Mammary microvascular endothelial cell (primary cell): ENCODE data around the gene KCNMB3. TPM values are rescaled to one million over a fixed set of nuclear protein-coding genes. Genes with fewer than 3 reads are reported as not detected.

Source experiments
- total RNA-seq: library from RNA; depleted of rRNA; stranded (reverse); fragments of >200 nt; gene quantifications from 2 replicates; pipeline ENCODE4 v1.2.3, GENCODE V29; 2015

KCNMB3 gene, protein sequence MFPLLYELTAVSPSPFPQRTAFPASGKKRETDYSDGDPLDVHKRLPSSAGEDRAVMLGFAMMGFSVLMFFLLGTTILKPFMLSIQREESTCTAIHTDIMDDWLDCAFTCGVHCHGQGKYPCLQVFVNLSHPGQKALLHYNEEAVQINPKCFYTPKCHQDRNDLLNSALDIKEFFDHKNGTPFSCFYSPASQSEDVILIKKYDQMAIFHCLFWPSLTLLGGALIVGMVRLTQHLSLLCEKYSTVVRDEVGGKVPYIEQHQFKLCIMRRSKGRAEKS
- 0.33 and 1.4 TPM in 2 replicates for total RNA-seq

DNA sequence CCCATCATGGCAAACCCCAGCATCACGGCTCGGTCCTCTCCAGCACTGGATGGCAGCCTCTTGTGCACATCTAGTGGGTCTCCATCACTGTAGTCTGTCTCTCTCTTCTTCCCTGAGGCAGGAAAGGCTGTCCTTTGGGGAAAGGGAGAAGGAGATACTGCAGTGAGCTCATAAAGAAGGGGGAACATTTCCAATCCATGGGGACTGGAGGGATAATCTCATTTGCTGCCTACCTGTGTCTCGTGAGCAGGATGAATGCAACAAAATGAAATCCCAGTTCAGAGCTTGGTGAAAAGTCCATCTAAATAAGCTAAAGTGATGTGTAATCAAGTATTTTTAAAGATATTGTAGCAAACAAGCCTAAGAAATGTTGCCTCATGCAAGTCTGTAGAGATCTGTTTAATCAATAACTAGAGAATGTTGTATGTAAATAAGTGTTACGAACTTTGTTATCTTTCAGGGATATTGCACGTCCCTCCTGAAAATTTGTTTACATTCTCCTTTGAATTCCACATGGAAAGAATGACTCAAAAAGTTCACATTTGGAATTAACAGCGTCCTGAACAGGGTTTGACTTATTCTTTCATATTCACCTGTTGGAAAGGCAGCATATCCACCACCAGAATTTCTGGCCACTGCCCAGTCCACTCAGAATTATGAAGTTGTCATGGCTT is at the start of gene KCNMB3:
Gene KCNMB3 (minus strand): TSS at position 312 of the 674 bp plus-strand sequence. CDS start 124 bp downstream, at position 188.

Other genes starting within 250 kb of the KCNMB3 start
- gene ZMAT3, start 179.3 kb downstream of the KCNMB3 start, total RNA-seq, result 15.4 and 15.9 TPM in 2 replicates
- gene PIK3CA, start 102.8 kb downstream of the KCNMB3 start, total RNA-seq, result 13.4 and 14.8 TPM in 2 replicates
- 30.2 and 37.6 TPM in 2 replicates for gene ZNF639, start 71.9 kb upstream of the KCNMB3 start, total RNA-seq
- 29.6 and 30.4 TPM in 2 replicates for gene MFN1, start 96.6 kb upstream of the KCNMB3 start, total RNA-seq
- 35.8 and 36.5 TPM in 2 replicates for gene GNB4, start 200.4 kb upstream of the KCNMB3 start, total RNA-seq